Fibroblast of villous mesenchyme (primary cell): ENCODE results near the gene PFKFB2. TPM values are rescaled to one million over a fixed set of nuclear protein-coding genes. Genes with fewer than 3 reads are reported as not detected.
"Not testable (repeated sequence)": the region's sequence is repeated elsewhere in the genome, so short reads cannot be mapped to it uniquely, and the experiment has no call there.

Experiments
- DNase-seq: peaks from one replicate; pipeline ENCODE4 v3.0.0-alpha.2; 2010; ENCODE audit warnings: low read depth
- H3K4me3 ChIP-seq: 2 replicates; pipeline ENCODE4 v1.5.1; 2011; ENCODE audit warnings: low read depth, mild to moderate bottlenecking, low read length
- CTCF ChIP-seq: IDR thresholded peaks from 2 replicates; pipeline ENCODE4 v1.5.1; 2012; ENCODE audit warnings: low read depth, mild to moderate bottlenecking, low read length; ENCODE audit not compliant: insufficient read depth
- total RNA-seq: library from RNA; depleted of rRNA; stranded (reverse); fragments of >200 nt; gene quantifications from 2 replicates; pipeline ENCODE4 v1.2.3, GENCODE V29; 2012

Gene PFKFB2
- total RNA-seq, 1 donor, result 6.9 TPM

- TF ChIP-seq CTCF, result no peak
- no peak for DNase-seq
- no peak overlapping the region for H3K4me3 ChIP-seq
These were observed 13.5 kb upstream of the PFKFB2 start for GRCh38 chr1:207039380-207040180.

GRCh38 chr1:207040181-207040533 lies 12.9 kb upstream of the PFKFB2 start:
- H3K4me3 ChIP-seq, result no peak overlapping the region
- no peak for TF ChIP-seq CTCF
- DNase-seq, result no peak

GRCh38 chr1:207041397-207041796 lies 11.7 kb upstream of the PFKFB2 start:
- not testable (repeated sequence) for DNase-seq, H3K4me3 ChIP-seq

- H3K4me3 ChIP-seq, result no peak overlapping the region
- no peak for TF ChIP-seq CTCF
- DNase-seq, result peak; percentile 29
These were observed 7.6 kb upstream of the PFKFB2 start for GRCh38 chr1:207045453-207045852.

GRCh38 chr1:207047505-207047904 lies 5.6 kb upstream of the PFKFB2 start:
- no peak for TF ChIP-seq CTCF
- DNase-seq, result no peak
- H3K4me3 ChIP-seq, result no peak overlapping the region

GRCh38 chr1:207048041-207048440 lies 5.0 kb upstream of the PFKFB2 start:
- TF ChIP-seq CTCF, result no peak
- peak; percentile 32 for DNase-seq

GRCh38 chr1:207049054-207049453 lies 4.0 kb upstream of the PFKFB2 start:
- TF ChIP-seq CTCF, result no peak
- no peak overlapping the region for H3K4me3 ChIP-seq
- DNase-seq, result no peak

More at GRCh38 chr1:207048041-207048440, 5.0 kb upstream of the PFKFB2 start:
- no peak overlapping the region for H3K4me3 ChIP-seq
